BE2C (cell line): ENCODE measurements around the gene UGT1A9.

Experiments
- DNase-seq: peaks from one replicate; pipeline ENCODE4 v3.0.0-alpha.2; 2020
- H3K27me3 ChIP-seq: fragments of 250-450 bp; sonication (Bioruptor Pico); 2 replicates; pipeline ENCODE4 v1.5.1; 2020; ENCODE audit warnings: mild to moderate bottlenecking
- H3K36me3 ChIP-seq: fragments of 250-450 bp; sonication (Bioruptor Pico); 2 replicates; pipeline ENCODE4 v1.5.1; 2020; ENCODE audit warnings: mild to moderate bottlenecking
- H3K4me1 ChIP-seq: fragments of 250-450 bp; sonication (Bioruptor Pico); 2 replicates; pipeline ENCODE4 v1.5.1; 2020
- H3K4me3 ChIP-seq: 2 replicates; pipeline ENCODE4 v1.5.1; 2011; ENCODE audit warnings: low read depth, low read length
- H3K9me3 ChIP-seq: fragments of 250-450 bp; sonication (Bioruptor Pico); 2 replicates; pipeline ENCODE4 v1.5.1; 2020
- TF ChIP-seq, protein P1 (sequence below): IDR thresholded peaks from 2 replicates; pipeline ENCODE4 v1.5.1; 2012; ENCODE audit warnings: mild to moderate bottlenecking, low read depth, low read length

The UGT1A9 gene

GRCh38 chr2:233821196-233821595, 149.5 kb downstream of the UGT1A9 start:
- H3K4me1 ChIP-seq, result peaks cover 13% of the 10 kb centered on the region
- H3K27me3 ChIP-seq, result no peaks in the 10 kb centered on the region
- no peaks in the 10 kb centered on the region for H3K9me3 ChIP-seq
- TF ChIP-seq, protein P1, sequence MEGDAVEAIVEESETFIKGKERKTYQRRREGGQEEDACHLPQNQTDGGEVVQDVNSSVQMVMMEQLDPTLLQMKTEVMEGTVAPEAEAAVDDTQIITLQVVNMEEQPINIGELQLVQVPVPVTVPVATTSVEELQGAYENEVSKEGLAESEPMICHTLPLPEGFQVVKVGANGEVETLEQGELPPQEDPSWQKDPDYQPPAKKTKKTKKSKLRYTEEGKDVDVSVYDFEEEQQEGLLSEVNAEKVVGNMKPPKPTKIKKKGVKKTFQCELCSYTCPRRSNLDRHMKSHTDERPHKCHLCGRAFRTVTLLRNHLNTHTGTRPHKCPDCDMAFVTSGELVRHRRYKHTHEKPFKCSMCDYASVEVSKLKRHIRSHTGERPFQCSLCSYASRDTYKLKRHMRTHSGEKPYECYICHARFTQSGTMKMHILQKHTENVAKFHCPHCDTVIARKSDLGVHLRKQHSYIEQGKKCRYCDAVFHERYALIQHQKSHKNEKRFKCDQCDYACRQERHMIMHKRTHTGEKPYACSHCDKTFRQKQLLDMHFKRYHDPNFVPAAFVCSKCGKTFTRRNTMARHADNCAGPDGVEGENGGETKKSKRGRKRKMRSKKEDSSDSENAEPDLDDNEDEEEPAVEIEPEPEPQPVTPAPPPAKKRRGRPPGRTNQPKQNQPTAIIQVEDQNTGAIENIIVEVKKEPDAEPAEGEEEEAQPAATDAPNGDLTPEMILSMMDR, result no peak
- H3K36me3 ChIP-seq, result no peaks in the 10 kb centered on the region
- no peak overlapping the region for H3K4me3 ChIP-seq
- DNase-seq, result no peak

- no peak overlapping the region for H3K4me3 ChIP-seq
- peaks cover 10% of the 10 kb centered on the region for H3K4me1 ChIP-seq
- DNase-seq, result no peak
- no peaks in the 10 kb centered on the region for H3K9me3 ChIP-seq
- TF ChIP-seq, protein P1, result no peak
- H3K27me3 ChIP-seq, result no peaks in the 10 kb centered on the region
- no peaks in the 10 kb centered on the region for H3K36me3 ChIP-seq
These were observed 150.0 kb downstream of the UGT1A9 start for GRCh38 chr2:233821709-233822100.

GRCh38 chr2:233822101-233822771, 150.5 kb downstream of the UGT1A9 start:
- Histone ChIP-seq H3K9me3 (no peaks in the 10 kb centered on the region), H3K4me3 (no peak overlapping the region), H3K27me3 (no peaks in the 10 kb centered on the region), H3K4me1 (peaks cover 5% of the 10 kb centered on the region), H3K36me3 (no peaks in the 10 kb centered on the region)
- TF ChIP-seq, protein P1, result no peak
- no peak for DNase-seq
